ENCODE data around the gene PTEN.
A peak's percentile ranks its signal among the peaks of the same experiment; 100 is the strongest.

GRCh38 chr10:87864496-87865059 lies 1.2 kb downstream of the PTEN start:
- no peak for TF ChIP-seq POLR2A (IDR thresholded peaks at IDR 0.05)
- TF ChIP-seq CTCF (IDR thresholded peaks at IDR 0.05): no peak
- peak in 1 of 2 donors; percentile 43 for TF ChIP-seq EP300 (IDR thresholded peaks at IDR 0.05)
